HG03103 (cell line): ENCODE measurements around the gene IGSF9.

Source experiments
- ATAC-seq: cut with Tn5 transposase; IDR thresholded peaks from one replicate; pipeline ENCODE4 v1.9.1; 2021; ENCODE audit warnings: low read depth; ENCODE audit not compliant: unreplicated experiment

Gene IGSF9

DNA sequence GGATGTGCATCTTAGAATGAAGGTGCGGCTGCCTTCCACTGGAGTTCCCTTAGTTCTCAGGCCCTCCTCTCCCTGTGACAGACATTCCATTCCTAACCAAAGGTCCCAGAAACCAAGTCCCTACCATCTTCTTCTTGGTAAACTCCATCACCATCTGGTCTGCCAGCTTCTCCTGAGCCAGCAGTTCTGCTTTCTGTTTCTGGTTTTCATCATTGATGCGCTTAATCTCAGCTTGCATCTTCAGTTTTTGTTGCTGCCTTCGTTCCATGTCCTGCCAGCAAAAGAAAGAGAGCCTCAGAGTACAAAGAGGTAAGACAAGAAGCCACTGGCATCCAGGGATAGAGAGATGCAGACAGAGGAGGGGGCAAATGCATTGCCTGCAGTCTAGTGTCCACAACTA lies 65.0 kb downstream of the IGSF9 start:
- no peak for ATAC-seq

- no peak for ATAC-seq
Observed at GRCh38 chr1:159879977-159880376, 65.4 kb downstream of the IGSF9 start.

DNA sequence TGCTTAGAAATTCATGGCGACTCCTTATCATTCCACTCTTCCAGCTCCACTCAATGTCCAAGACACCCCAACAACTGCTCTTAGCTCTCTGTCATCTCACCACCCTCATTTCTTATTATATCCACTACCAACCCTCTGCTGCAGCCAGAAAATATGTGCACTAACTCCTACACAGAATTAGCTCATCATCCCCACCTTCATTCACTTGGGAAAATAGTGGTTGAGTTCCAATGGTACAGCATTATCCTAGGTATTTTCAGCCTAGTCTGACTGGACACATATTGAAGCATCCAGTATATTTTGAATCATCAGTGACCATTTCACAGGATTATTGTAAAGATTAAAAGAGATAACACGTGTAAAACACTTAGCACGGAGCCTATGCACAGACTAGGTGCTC lies 66.3 kb downstream of the IGSF9 start:
- ATAC-seq: no peak

DNA sequence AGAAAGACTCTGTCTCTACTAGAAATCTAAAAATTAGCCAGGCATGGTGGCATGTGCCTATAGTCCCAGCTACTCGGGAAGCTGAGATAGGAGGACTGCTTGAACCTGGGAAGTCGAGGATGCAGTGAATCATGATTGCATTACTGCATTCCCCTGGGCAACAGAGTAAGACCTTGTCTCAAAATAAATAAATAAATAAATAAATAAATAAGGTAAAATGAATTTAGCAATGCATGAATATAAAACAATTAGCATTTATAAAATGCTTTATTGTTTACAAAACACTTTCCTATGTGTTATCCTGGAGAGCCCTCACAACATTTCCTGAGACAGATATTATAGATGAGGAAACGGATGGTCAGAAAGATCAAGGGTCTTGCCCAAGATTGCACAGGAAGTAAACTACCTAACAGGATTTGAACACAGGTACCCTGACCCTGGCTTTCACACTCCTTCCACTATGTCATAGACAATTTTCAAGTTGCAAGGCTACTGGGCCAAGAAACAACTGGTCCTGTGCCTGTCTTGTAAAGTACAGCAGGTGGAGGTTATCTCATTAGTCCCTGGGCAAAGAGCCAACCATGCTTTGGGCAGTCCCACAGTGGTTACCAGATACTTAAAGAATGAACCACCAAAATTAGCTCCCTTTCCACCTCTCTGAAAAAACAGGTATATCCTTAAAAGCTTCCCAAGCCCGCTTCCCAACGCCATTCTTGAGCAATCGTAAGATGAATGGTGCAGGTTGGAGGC lies 67.5 kb downstream of the IGSF9 start:
- no peak for ATAC-seq
